MCF 10A (cell line): Measurements from ENCODE around the gene HIGD1A. TPM values are rescaled to one million over a fixed set of nuclear protein-coding genes. Genes with fewer than 3 reads are reported as not detected.

Source experiments
- BruUV-seq: library from RNA; stranded (reverse); fragments of 400-500 nt; replicated peaks from 2 replicates; lab custom pipeline; 2021; lab: Mats Ljungman, UMichigan
- CTCF ChIA-PET: fragments of 300-600 bp; sonication (Branson Sonifier 250); formaldehyde crosslinking; extraction: SDS; loops from one replicate; lab custom pipeline; 2021; ENCODE audit warnings: antibody characterized with exemption, inconsistent platforms; lab: Yijun Ruan, JAX
- POLR2A ChIA-PET: fragments of 300-600, 350-650 bp; sonication (Branson Sonifier 250); formaldehyde crosslinking; extraction: SDS; loops from one replicate; lab custom pipeline; 2020; ENCODE audit warnings: antibody characterized with exemption, inconsistent platforms; lab: Yijun Ruan, JAX
- DNase-seq: peaks from one replicate; pipeline ENCODE4 v3.0.0-alpha.2; 2018; ENCODE audit not compliant: unreplicated experiment
- H3K27ac Mint-ChIP-seq: one replicate; pipeline ENCODE4 v1.8.0; 2022; ENCODE audit warnings: mild to moderate bottlenecking, low read depth, mixed read lengths; ENCODE audit not compliant: unreplicated experiment
- H3K27me3 Mint-ChIP-seq: one replicate; pipeline ENCODE4 v1.8.0; 2022; ENCODE audit warnings: mixed read lengths; ENCODE audit not compliant: insufficient read depth, unreplicated experiment
- H3K36me3 Mint-ChIP-seq: one replicate; pipeline ENCODE4 v1.8.0; 2022; ENCODE audit warnings: mild to moderate bottlenecking, moderate library complexity, mixed read lengths; ENCODE audit not compliant: insufficient read depth, unreplicated experiment
- H3K4me1 Mint-ChIP-seq: one replicate; pipeline ENCODE4 v1.8.0; 2022; ENCODE audit warnings: mixed read lengths; ENCODE audit not compliant: insufficient read depth, unreplicated experiment
- H3K4me3 Mint-ChIP-seq: one replicate; pipeline ENCODE4 v1.8.0; 2022; ENCODE audit warnings: mild to moderate bottlenecking, moderate library complexity, mixed read lengths; ENCODE audit not compliant: unreplicated experiment
- H3K9me3 Mint-ChIP-seq: one replicate; pipeline ENCODE4 v1.8.0; 2022; ENCODE audit warnings: mixed read lengths; ENCODE audit not compliant: unreplicated experiment
- intact Hi-C: fragments of 100-400 bp; cut with micrococcal nuclease; formaldehyde crosslinking; loops from 2 replicates; pipeline ENCODE4 v1.14.1; 2022
- total RNA-seq: library from RNA; stranded (reverse); gene quantifications from 2 replicates; pipeline ENCODE4 v1.2.3, GENCODE V29; 2022
- TF ChIP-seq, protein P1 (sequence below): fragments of 200-600 bp; IDR thresholded peaks from one replicate; pipeline ENCODE4 v1.8.0; 2022; ENCODE audit warnings: antibody characterized with exemption, mild to moderate bottlenecking; ENCODE audit not compliant: unreplicated experiment

Gene HIGD1A
- total RNA-seq, 1 experiment from 2014 or later: 140 TPM

GRCh38 chr3:42852441-42852840, 48.2 kb upstream of the HIGD1A start:
- no peaks in the 10 kb centered on the region for H3K27me3 Mint-ChIP-seq
- H3K4me3 Mint-ChIP-seq: no peak overlapping the region
- no TSS peak for BruUV-seq
- DNase-seq: no peak
- CTCF ChIA-PET: interaction anchor here (0.6 to 2.2 kb wide), 8 partner anchors 10 to 109 kb away, joined by 3 to 10 read pairs (median 4); no protein-coding TSS in a partner anchor
- TF ChIP-seq, protein P1, sequence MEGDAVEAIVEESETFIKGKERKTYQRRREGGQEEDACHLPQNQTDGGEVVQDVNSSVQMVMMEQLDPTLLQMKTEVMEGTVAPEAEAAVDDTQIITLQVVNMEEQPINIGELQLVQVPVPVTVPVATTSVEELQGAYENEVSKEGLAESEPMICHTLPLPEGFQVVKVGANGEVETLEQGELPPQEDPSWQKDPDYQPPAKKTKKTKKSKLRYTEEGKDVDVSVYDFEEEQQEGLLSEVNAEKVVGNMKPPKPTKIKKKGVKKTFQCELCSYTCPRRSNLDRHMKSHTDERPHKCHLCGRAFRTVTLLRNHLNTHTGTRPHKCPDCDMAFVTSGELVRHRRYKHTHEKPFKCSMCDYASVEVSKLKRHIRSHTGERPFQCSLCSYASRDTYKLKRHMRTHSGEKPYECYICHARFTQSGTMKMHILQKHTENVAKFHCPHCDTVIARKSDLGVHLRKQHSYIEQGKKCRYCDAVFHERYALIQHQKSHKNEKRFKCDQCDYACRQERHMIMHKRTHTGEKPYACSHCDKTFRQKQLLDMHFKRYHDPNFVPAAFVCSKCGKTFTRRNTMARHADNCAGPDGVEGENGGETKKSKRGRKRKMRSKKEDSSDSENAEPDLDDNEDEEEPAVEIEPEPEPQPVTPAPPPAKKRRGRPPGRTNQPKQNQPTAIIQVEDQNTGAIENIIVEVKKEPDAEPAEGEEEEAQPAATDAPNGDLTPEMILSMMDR: no peak
- H3K36me3 Mint-ChIP-seq: no peaks in the 10 kb centered on the region
- POLR2A ChIA-PET: interaction anchor here (1.0 kb wide), 1 partner anchor 12 kb away, joined by 3 read pairs; no protein-coding TSS in a partner anchor
- peaks cover 7% of the 10 kb centered on the region for H3K9me3 Mint-ChIP-seq
- H3K4me1 Mint-ChIP-seq: peaks cover 18% of the 10 kb centered on the region
- peak overlapping the region; percentile 82 for H3K27ac Mint-ChIP-seq
- intact Hi-C loops: no loop called here

GRCh38 chr3:42851228-42851834, 47.0 kb upstream of the HIGD1A start:
- TF ChIP-seq, protein P1: no peak
- H3K4me1 Mint-ChIP-seq: peaks cover 18% of the 10 kb centered on the region
- BruUV-seq: no TSS peak
- ChIA-PET CTCF (interaction anchor here (0.7 to 2.8 kb wide), 7 partner anchors 11 to 658 kb away, joined by 3 to 16 read pairs (median 4); no protein-coding TSS in a partner anchor), POLR2A (interaction anchor here (0.6 kb wide), 1 partner anchor 51 kb away, joined by 4 read pairs; no protein-coding TSS in a partner anchor)
- no peaks in the 10 kb centered on the region for H3K36me3 Mint-ChIP-seq
- DNase-seq: no peak
- no peaks in the 10 kb centered on the region for H3K27me3 Mint-ChIP-seq
- no peak overlapping the region for H3K4me3 Mint-ChIP-seq
- intact Hi-C loops: no loop called here
- peaks cover under 1% of the 10 kb centered on the region for H3K9me3 Mint-ChIP-seq
- H3K27ac Mint-ChIP-seq: no peak overlapping the region

GRCh38 chr3:42850263-42850662, 46.0 kb upstream of the HIGD1A start:
- no peak for DNase-seq
- no TSS peak for BruUV-seq
- H3K9me3 Mint-ChIP-seq: no peaks in the 10 kb centered on the region
- intact Hi-C loops: no loop called here
- peaks cover 18% of the 10 kb centered on the region for H3K4me1 Mint-ChIP-seq
- H3K27me3 Mint-ChIP-seq: no peaks in the 10 kb centered on the region
- TF ChIP-seq, protein P1: no peak
- H3K4me3 Mint-ChIP-seq: no peak overlapping the region
- H3K27ac Mint-ChIP-seq: no peak overlapping the region
- no peaks in the 10 kb centered on the region for H3K36me3 Mint-ChIP-seq
- CTCF ChIA-PET: interaction anchor here (1.1 to 2.8 kb wide), 2 partner anchors 10 to 31 kb away, joined by 3 to 16 read pairs; no protein-coding TSS in a partner anchor
- POLR2A ChIA-PET: no interaction called here

DNA sequence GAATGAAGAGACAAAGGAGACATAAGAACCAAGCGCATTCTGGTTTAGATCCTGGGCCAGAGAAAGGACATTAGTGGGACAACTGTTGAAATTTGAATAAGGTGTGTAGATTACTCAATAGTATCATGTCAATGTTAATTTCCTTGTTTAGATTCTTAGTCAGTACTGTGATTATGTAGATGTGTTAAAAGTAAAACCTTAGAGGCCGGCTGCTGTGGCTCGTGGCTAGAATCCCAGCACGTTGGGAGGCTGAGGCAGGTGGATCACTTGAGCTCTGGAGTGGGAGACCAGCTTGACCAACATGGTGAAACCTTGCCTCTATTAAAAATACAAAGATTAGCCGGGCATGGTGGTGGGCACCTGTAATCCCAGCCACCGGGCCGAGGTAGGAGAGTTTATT, 44.7 kb upstream of the HIGD1A start:
- Mint-ChIP-seq H3K4me1 (peaks cover 18% of the 10 kb centered on the region), H3K27ac (no peak overlapping the region), H3K36me3 (no peaks in the 10 kb centered on the region), H3K4me3 (no peak overlapping the region), H3K9me3 (no peaks in the 10 kb centered on the region), H3K27me3 (no peaks in the 10 kb centered on the region)
- intact Hi-C loops: no loop called here
- ChIA-PET CTCF (interaction anchor here (0.6 to 2.8 kb wide), 3 partner anchors 9 to 195 kb away, joined by 3 to 16 read pairs (median 7); partner anchors contain the start of gene ZBTB47), POLR2A (no interaction called here)
- no peak for DNase-seq
- no TSS peak for BruUV-seq
- TF ChIP-seq, protein P1: no peak
